ENCODE measurements around the gene MAVS. TPM values are rescaled to one million over a fixed set of nuclear protein-coding genes. Genes with fewer than 3 reads are reported as not detected.
A peak's percentile ranks its signal among the peaks of the same experiment; 100 is the strongest.

Gene MAVS
- total RNA-seq, 2 donors from 2014 or later = 27.5 to 29.7 TPM

DNA sequence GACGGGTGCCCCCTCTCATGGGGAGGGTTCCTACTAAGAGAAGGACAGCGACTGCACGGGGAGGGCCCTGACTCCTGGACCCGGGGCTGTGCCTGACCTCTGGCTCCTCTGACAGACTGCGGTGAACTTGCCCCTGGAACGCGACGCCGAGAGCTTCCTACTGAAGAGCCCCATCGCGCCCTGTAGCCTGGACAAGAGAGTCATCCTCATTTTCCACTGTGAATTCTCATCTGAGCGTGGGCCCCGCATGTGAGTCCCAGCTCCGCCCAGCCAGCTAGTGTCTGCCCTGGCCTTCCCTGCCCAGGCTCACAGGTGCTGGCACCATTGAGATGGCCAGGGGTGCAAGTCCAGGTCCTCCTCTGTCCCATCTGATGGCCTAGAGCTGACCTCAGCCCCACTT lies 43.3 kb upstream of the MAVS start:
- Histone ChIP-seq H3K27me3 (no peaks in the 10 kb centered on the region), H3K9me3 (no peaks in the 10 kb centered on the region), H3K27ac (no peak overlapping the region), H3K4me1 (peaks cover 0 to 42% of the 10 kb centered on the region in 2 donors), H3K4me3 (no peak overlapping the region), H3K36me3 (peaks cover 35% of the 10 kb centered on the region)
- no peak for DNase-seq (ENCODE audit: low spot score)
- no peak for TF ChIP-seq CTCF (IDR thresholded peaks at IDR 0.05)

DNA sequence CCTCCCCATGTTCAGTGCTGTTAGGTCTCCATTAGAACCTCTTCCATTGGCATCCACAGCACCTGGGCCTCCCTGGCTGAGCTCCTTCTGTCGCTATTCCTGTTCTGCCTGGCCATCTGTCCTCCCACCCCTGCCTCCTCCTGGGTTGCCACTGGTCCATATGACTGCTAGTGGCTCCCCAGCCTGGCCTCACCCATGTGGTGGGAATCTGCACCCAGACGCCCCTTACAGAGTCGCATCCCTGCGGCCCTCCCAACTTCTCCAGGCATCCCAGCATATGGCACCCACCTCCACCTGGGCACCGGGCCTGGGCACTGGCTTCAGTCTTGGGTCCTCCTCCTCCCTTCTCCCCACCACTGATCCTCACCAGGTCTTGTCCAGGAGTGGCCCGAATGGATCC lies 42.8 kb upstream of the MAVS start:
- no peak for DNase-seq (ENCODE audit: low spot score)
- Histone ChIP-seq H3K4me1 (peaks cover 0 to 42% of the 10 kb centered on the region in 2 donors), H3K9me3 (no peaks in the 10 kb centered on the region), H3K36me3 (peaks cover 35% of the 10 kb centered on the region), H3K4me3 (no peak overlapping the region), H3K27me3 (no peaks in the 10 kb centered on the region), H3K27ac (no peak overlapping the region)
- TF ChIP-seq CTCF (IDR thresholded peaks at IDR 0.05) = no peak

GRCh38 chr20:3804254-3804751 lies 42.3 kb upstream of the MAVS start:
- no peak overlapping the region for H3K4me3 ChIP-seq
- H3K27ac ChIP-seq = no peak overlapping the region
- no peak for TF ChIP-seq CTCF (IDR thresholded peaks at IDR 0.05)
- no peak for DNase-seq (ENCODE audit: low spot score)
- H3K4me1 ChIP-seq = peaks cover 0 to 38% of the 10 kb centered on the region in 2 donors
- no peaks in the 10 kb centered on the region for H3K27me3 ChIP-seq
- peaks cover 35% of the 10 kb centered on the region for H3K36me3 ChIP-seq
- H3K9me3 ChIP-seq = no peaks in the 10 kb centered on the region

- DNase-seq (ENCODE audit: low spot score) = no peak
- Histone ChIP-seq H3K4me1 (peaks cover 0 to 38% of the 10 kb centered on the region in 2 donors), H3K27ac (peak overlapping the region in 1 of 2 donors; percentile 12), H3K36me3 (peaks cover 35% of the 10 kb centered on the region), H3K4me3 (no peak overlapping the region), H3K27me3 (no peaks in the 10 kb centered on the region), H3K9me3 (no peaks in the 10 kb centered on the region)
- no peak for TF ChIP-seq CTCF (IDR thresholded peaks at IDR 0.05)
These were observed 41.9 kb upstream of the MAVS start for GRCh38 chr20:3804781-3805180.

DNA sequence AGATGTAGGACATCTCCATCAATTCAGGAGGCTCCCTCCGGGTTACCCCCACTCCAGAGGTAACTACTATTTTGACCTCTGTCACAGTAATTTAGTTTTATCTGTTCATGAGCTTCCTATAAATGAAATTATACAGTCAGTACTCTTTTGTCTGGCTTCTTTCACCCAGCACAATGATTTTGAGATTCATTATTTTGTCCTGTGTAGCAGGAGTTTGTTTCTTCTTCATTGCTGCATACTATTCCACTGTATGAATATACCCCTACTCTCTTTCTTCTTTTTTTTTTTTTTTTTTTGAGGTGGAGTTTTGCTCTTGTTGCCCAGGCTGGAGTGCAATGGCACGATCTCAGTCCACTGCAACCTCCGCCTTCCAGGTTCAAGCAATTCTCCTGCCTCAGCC lies 38.1 kb upstream of the MAVS start:
- no peak for TF ChIP-seq CTCF (IDR thresholded peaks at IDR 0.05)
- Histone ChIP-seq H3K27me3 (no peaks in the 10 kb centered on the region), H3K27ac (peak overlapping the region; percentile 94 to 96), H3K4me3 (no peak overlapping the region), H3K36me3 (peaks cover 8% of the 10 kb centered on the region), H3K4me1 (peaks cover 0 to 68% of the 10 kb centered on the region in 2 donors), H3K9me3 (no peaks in the 10 kb centered on the region)
- no peak for DNase-seq (ENCODE audit: low spot score)

All from right atrium auricular region (tissue), 2 donors.